ENCODE data around the gene F2. TPM values are rescaled to one million over a fixed set of nuclear protein-coding genes. Genes with fewer than 3 reads are reported as not detected.
A peak's percentile ranks its signal among the peaks of the same experiment; 100 is the strongest.

F2 gene
- total and polyA plus RNA-seq, 2 of the 13 experiments (the other 11 are each of a cell fraction or from before 2014, with no cell fraction given): 330 to 801 TPM

DNA sequence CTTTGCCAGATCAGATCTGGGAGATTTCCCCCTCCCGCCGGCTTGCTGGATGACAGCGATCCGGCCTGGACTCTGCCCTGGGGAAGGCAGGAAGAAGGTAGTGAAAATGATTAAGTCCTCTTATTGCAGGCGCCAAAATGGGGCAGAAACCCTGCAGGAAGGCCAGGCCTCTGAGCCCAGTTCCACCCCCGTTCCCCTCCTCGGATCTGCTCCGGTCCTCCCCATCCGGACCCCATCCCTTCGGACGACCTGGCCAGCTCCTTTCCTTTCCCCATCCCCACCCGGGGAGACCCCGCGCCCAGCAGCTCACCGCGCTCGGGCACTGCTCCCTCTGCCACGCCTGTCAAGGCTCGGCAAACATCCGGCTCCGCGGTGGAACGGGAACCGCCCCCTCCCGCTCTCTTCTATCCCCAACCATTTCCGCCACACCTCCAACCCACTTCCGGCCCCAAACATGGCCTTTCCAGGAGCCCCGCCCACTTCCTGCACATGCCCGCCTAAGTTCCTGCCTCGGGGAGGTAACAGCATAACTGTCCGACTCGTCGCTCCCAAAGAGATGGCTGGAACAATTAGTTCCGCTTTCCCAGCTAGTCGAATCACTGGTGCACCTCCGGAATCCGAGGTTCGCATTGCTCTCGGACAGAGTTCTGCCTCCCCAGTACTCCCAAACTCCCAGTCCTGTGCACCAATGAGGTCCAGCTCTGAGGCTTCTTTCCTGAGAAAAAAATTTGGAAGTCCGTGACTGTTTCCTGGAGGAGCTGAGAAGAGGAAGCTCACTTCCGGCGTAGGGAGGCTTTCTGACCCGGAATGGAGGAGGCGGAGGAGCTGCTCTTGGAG is 18.6 kb upstream of the F2 start, which contains the start of the genes ARHGAP1 and ZNF408 (continued):
- TF ChIP-seq, protein P1, sequence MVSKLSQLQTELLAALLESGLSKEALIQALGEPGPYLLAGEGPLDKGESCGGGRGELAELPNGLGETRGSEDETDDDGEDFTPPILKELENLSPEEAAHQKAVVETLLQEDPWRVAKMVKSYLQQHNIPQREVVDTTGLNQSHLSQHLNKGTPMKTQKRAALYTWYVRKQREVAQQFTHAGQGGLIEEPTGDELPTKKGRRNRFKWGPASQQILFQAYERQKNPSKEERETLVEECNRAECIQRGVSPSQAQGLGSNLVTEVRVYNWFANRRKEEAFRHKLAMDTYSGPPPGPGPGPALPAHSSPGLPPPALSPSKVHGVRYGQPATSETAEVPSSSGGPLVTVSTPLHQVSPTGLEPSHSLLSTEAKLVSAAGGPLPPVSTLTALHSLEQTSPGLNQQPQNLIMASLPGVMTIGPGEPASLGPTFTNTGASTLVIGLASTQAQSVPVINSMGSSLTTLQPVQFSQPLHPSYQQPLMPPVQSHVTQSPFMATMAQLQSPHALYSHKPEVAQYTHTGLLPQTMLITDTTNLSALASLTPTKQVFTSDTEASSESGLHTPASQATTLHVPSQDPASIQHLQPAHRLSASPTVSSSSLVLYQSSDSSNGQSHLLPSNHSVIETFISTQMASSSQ (IDR thresholded peaks at IDR 0.05; ENCODE audit: low read depth): no peak; the same call in none of the 2 replicates
- TF ChIP-seq, protein P1 (CRISPR knock-in tag; IDR thresholded peaks at IDR 0.05; ENCODE audit: borderline replicate concordance): peak; percentile 69; the same call in 1 of the 2 replicates
- TF ChIP-seq, protein P2, sequence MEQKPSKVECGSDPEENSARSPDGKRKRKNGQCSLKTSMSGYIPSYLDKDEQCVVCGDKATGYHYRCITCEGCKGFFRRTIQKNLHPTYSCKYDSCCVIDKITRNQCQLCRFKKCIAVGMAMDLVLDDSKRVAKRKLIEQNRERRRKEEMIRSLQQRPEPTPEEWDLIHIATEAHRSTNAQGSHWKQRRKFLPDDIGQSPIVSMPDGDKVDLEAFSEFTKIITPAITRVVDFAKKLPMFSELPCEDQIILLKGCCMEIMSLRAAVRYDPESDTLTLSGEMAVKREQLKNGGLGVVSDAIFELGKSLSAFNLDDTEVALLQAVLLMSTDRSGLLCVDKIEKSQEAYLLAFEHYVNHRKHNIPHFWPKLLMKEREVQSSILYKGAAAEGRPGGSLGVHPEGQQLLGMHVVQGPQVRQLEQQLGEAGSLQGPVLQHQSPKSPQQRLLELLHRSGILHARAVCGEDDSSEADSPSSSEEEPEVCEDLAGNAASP (CRISPR knock-in tag; IDR thresholded peaks at IDR 0.05; ENCODE audit: borderline replicate concordance): no peak
- no peak for TF ChIP-seq ZNF101 (CRISPR knock-in tag; IDR thresholded peaks at IDR 0.05; ENCODE audit: borderline replicate concordance, low read depth)
- TF ChIP-seq RFXAP (CRISPR knock-in tag; IDR thresholded peaks at IDR 0.05; ENCODE audit: borderline replicate concordance): peak; percentile 46; the same call in 1 of the 2 replicates
- TF ChIP-seq MAFF (IDR thresholded peaks at IDR 0.05; ENCODE audit: low read depth, low read length): no peak
- TF ChIP-seq, protein P3, sequence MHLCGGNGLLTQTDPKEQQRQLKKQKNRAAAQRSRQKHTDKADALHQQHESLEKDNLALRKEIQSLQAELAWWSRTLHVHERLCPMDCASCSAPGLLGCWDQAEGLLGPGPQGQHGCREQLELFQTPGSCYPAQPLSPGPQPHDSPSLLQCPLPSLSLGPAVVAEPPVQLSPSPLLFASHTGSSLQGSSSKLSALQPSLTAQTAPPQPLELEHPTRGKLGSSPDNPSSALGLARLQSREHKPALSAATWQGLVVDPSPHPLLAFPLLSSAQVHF (CRISPR knock-in tag; IDR thresholded peaks at IDR 0.05): no peak
- no peak for TF ChIP-seq RNF2 (conservative IDR thresholded peaks at IDR 0.05; ENCODE audit: low read depth)
- TF ChIP-seq ZNF207 (IDR thresholded peaks at IDR 0.05; ENCODE audit: borderline replicate concordance): no peak
- no peak for TF ChIP-seq CEBPG (CRISPR knock-in tag; IDR thresholded peaks at IDR 0.05)
- no peak for TF ChIP-seq SMARCE1 (IDR thresholded peaks at IDR 0.05; ENCODE audit: borderline replicate concordance)
- TF ChIP-seq ZNF180 (CRISPR knock-in tag; IDR thresholded peaks at IDR 0.05; ENCODE audit: borderline replicate concordance, low read depth): no peak
- TF ChIP-seq, protein P4, sequence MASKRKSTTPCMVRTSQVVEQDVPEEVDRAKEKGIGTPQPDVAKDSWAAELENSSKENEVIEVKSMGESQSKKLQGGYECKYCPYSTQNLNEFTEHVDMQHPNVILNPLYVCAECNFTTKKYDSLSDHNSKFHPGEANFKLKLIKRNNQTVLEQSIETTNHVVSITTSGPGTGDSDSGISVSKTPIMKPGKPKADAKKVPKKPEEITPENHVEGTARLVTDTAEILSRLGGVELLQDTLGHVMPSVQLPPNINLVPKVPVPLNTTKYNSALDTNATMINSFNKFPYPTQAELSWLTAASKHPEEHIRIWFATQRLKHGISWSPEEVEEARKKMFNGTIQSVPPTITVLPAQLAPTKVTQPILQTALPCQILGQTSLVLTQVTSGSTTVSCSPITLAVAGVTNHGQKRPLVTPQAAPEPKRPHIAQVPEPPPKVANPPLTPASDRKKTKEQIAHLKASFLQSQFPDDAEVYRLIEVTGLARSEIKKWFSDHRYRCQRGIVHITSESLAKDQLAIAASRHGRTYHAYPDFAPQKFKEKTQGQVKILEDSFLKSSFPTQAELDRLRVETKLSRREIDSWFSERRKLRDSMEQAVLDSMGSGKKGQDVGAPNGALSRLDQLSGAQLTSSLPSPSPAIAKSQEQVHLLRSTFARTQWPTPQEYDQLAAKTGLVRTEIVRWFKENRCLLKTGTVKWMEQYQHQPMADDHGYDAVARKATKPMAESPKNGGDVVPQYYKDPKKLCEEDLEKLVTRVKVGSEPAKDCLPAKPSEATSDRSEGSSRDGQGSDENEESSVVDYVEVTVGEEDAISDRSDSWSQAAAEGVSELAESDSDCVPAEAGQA (IDR thresholded peaks at IDR 0.05; ENCODE audit: low read depth): peak; percentile 65; the same call in 1 of the 2 replicates
- TF ChIP-seq, protein P4 (CRISPR knock-in tag; IDR thresholded peaks at IDR 0.05; ENCODE audit: borderline replicate concordance): no peak
- TF ChIP-seq ZNF792 (CRISPR knock-in tag; IDR thresholded peaks at IDR 0.05): peak; percentile 83; the same call in 1 of the 2 replicates
- peak in 1 of 2 experiments; percentile 37; a peak in 2 of 4 replicates for TF ChIP-seq EP300 (IDR thresholded peaks at IDR 0.05; ENCODE audit: low read depth in 2 of 2, low read length in 2 of 2)
- no peak for TF ChIP-seq EP300 (CRISPR knock-in tag; IDR thresholded peaks at IDR 0.05; ENCODE audit: borderline replicate concordance)
- peak; percentile 75 for TF ChIP-seq PHF8 (CRISPR knock-in tag; IDR thresholded peaks at IDR 0.05)
